ENCODE results near the gene PSME2.

The PSME2 gene

GRCh38 chr14:24179294-24179960 is 33.0 kb upstream of the PSME2 start:
- DNase-seq: no peak

DNA sequence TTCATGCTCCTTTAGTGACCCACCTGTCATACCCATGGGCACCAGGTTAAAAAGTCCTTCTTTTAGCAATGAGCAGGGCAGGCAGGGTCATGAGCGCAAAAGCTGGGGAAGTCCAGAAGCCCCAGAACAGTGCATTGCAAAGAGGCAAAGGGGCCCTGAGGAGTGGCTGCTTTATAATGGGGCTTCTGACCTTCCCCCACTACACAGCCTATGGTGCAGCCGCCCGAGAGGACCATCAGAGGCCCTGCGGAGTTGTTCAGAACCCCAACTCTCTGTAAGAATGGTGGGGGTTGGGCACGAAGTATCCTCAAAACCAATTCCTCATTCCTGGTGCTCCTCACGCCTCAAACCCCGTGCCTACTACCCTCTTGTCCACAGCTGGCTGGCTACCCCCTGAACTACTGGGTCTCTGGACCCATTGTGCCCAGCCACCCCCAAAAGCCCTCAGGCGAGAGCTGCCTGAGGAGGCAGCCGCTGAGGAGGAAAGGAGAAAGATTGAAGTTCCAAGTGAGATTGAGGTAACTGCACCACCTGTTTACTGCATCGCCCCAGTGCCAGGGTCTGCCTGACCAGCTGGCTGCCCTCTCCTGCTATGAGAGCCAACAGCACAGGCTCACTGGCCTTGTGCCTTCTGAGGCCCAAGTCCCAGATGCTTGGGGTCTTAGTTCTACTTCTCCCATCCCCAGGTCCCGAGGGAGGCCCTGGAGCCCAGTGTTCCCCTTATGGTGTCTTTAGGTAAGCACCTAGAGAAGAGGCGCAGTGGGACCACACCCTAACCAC is 32.2 kb upstream of the PSME2 start:
- DNase-seq: no peak

DNA sequence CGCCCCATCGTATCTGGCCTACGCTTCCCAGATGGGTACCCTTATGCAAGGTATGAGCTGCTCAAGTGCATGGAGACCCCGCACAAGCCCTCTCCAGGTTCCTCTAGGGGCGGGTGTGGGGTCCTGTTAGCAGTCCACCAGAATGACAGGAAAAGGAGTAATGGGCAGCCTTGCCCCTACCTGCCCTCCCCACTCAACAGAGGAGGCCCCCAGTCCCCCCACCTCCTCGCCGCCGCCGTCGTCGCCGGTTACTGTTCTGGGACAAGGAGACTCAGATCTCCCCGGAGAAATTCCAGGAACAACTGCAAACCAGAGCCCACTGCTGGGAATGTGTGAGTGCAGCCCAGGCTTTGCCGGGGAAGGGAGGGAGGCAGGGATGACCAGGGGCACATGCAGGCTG is 31.5 kb upstream of the PSME2 start:
- no peak for DNase-seq

DNA sequence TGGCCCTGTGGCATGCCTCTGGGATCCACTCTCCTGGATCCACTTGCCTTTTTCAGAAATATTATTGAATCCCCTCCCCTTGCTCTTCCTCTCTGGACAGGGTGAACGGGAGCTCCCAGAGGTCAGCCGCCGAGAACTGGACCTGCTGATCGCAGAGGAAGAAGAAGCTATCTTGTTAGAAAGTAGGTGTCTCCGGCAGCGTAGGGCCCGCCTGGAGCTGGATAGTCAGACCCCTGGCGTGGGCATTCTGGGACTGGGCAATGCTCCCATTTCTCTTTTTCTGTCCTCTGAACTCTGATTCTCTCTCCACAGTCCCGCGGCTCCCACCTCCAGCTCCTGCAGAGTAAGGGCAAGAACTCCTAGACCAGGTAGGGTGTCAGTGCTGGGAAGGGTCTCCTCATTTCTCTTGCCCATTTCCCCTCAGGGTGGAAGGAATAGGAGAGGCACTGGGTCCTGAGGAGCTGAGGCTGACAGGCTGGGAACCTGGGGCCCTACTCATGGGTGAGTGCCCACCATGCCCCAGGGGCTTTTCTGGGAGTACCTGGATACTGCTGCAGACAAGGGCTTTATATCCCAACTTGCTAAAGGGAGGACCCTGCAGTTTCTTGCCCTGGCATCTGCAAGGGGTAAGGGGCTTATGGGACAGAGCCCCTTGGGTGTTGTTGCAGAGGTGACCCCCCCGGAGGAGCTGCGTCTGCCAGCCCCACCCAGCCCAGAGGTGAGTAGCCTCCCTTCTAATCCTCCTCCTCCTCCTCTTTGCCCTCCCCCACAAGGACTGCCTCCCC is 30.8 kb upstream of the PSME2 start:
- DNase-seq: no peak

GRCh38 chr14:24176599-24176998 is 30.2 kb upstream of the PSME2 start:
- DNase-seq: no peak

GRCh38 chr14:24172871-24173281 is 26.5 kb upstream of the PSME2 start:
- DNase-seq: no peak

DNA sequence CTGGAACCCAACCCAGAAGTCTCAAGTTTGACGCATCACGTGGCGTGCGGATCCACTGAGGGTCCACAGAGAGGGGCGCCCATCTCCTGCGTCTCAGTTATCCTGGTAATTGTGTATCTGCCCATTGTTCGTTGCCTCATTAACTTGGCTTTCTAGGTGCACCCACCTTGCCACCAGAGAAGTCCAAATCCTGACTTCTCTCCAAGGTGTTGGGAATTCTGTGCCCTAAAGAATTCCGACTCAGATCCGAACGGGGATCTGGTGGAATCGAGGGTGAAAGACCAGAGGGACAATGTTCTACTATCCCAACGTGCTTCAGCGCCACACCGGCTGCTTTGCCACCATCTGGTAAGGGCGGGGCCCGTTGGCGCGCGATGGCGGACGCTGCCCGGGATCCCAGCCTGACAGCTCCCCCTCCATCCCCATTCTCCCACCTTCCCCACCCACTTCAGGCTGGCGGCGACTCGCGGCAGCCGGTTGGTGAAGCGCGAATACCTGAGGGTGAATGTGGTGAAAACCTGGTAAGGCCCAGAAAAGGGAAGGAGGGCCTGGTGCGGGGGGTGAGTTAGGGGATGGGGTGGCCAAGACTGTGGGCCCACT is 26.0 kb upstream of the PSME2 start:
- no peak for DNase-seq

GRCh38 chr14:24171422-24172260 is 25.2 kb upstream of the PSME2 start, which contains the start of gene REC8:
TSS of gene REC8 (plus strand) at chr14:24172080. CDS start at chr14:24172553, 473 bp downstream.
- DNase-seq: peak; percentile 78

DNA sequence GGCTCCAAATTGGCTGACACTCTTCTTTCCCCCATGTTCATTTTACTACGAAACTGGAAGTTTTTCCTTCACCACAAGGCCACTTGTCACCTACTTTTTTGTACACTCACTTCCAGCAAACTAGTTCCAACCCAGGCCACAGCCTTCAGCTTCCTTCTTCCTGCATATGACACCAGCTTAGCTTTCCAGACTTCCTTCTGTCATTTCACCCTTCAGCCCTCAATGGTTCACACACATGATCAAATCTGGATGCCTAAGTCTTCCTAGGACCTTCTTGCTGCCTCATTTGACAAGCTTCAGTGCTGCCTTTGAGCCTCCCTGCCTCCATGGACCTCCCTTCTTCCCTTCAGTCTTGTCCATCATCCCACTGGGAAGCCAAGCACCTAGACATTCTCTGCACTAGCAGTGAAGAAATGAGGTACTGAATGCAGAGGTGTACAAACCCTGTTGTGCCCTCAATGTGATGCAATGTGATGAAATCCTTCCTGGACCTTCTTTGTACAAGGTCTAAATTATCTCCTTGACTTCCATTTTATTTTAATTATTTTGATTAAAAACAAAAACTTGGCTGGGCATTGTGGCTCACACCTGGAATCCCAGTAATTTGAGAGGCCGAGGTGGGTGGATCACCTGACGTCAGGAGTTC is 21.2 kb upstream of the PSME2 start:
- DNase-seq: no peak

- DNase-seq: no peak
Observed at GRCh38 chr14:24165785-24166184, 19.4 kb upstream of the PSME2 start.

DNA sequence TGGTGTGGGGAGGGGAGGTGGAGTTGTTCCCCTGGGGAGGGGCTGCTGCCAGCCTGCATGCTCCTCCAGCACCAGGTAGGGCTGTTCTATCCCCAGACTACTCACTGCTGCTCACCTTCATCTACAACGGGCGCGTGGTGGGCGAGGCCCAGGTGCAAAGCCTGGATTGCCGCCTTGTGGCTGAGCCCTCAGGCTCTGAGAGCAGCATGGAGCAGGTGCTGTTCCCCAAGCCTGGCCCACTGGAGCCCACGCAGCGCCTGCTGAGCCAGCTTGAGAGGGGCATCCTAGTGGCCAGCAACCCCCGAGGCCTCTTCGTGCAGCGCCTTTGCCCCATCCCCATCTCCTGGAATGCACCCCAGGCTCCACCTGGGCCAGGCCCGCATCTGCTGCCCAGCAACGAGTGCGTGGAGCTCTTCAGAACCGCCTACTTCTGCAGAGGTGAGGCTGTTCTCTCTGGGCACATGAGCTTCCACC is 18.1 kb upstream of the PSME2 start:
- DNase-seq: no peak

- no peak for DNase-seq
Observed at GRCh38 chr14:24162093-24162492, 15.7 kb upstream of the PSME2 start.

DNA sequence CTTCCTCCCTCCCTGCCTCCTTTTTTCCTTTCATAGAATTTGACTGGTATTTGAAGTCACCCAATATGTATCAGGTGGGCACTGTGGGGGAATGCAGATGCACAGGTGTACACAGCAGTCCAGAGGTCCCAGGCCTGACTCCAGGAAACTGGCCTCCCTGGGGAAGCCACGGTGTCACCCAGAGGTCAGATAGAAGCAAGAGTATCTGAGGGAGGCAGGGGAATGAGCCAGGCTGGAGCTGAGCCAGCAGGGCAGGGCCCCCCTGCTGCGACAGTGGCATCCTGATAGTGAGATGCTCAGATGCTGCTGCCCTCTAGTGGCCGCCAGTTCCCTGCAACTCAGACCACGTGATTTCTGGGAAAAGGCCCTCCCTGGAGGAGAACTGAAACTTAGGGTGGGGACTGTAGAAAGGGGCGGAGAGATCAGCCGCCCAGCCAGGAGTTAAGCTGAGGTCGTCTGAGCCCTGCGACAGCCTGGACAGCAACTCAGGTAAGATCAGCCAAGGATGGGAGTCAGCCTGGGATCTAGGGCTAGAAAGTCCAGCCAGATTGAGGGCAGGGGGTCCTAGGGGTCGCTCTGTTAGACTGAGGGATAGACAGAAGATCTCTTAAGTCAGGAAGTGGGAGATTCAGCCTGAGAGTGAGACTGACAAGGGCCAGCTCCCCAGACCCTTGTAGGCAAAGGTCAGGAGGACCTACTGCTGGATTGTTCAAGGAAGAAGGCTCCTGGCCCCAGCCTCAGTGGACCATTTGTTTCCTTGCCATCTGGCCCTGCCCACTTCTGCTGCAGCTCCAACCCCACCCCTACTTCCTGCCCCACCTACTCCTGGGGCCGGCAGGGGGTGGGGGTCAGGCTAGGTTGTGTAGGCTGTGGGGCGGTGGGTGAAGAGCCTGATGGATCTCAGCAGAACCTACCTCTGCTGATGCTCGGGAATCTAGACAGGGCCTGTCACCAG is 14.7 kb upstream of the PSME2 start, which contains the start of gene IRF9:
IRF9 (plus strand) TSS at position 416 of the 955 bp plus-strand sequence. CDS start 880 bp downstream, outside the sequence.
- peak; percentile 93 for DNase-seq

- DNase-seq: no peak
Observed at GRCh38 chr14:24160499-24160849, 14.1 kb upstream of the PSME2 start.

DNA sequence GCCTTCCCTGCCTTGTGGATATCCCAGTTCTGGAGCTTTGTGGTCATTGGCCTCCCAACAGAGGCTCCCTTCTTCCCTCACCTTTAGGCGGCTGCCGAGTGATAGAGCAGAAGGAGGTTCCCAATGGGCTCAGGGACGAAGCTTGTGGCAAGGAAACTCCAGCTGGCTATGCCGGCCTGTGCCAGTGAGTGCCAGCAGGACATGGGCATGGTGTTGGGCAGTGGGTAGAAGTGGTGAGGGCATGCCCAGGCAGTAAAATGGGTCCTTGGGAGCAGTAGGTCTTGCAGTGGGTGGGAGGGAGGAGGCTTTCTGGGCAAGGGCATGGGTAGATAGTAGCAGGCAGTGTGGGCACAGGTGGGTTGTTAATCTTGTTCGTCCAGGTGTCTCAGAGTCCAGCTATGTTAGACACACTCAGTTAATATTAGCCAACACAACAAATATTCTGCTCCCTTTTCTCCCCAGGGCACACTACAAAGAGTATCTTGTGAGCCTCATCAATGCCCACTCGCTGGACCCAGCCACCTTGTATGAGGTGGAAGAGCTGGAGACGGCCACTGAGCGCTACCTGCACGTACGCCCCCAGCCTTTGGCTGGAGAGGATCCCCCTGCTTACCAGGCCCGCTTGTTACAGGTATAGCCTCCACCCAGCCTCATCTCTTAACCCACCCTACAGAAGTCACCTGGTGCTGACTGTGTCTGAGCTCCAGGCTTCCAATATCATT is 13.5 kb upstream of the PSME2 start:
- DNase-seq: no peak

- DNase-seq: no peak
Observed at GRCh38 chr14:24157331-24157730, 10.9 kb upstream of the PSME2 start.

DNA sequence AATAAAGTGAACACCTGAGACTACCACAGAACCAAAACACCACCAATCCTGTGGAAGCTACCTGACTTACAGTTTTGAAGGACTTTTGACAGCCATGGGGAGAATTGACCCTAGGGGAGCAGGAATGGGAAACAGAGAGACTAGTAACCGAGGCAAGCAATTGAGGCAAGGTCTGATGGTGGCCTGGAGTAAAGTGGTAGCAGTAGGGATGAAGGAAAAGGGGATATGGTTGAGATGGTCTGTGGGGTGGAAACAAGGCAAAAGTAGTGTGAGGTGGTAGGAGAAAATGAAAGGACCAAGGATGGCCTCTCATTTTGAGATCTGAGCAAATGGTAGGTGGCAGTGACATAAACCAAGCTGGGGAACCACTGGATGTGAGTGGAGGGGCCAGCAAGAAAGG is 10.4 kb upstream of the PSME2 start:
- no peak for DNase-seq

- no peak for DNase-seq
Observed at GRCh38 chr14:24155100-24155499, 8.7 kb upstream of the PSME2 start.

GRCh38 chr14:24151404-24152080 is 5.1 kb upstream of the PSME2 start:
- no peak for DNase-seq
